MCF 10A (cell line): ENCODE measurements around the gene TAF8. TPM values are rescaled to one million over a fixed set of nuclear protein-coding genes. Genes with fewer than 3 reads are reported as not detected.

ENCODE experiments used
- BruUV-seq: library from RNA; stranded (reverse); fragments of 400-500 nt; replicated peaks from 2 replicates; lab custom pipeline; 2021; lab: Mats Ljungman, UMichigan
- CTCF ChIA-PET: fragments of 300-600 bp; sonication (Branson Sonifier 250); formaldehyde crosslinking; extraction: SDS; loops from one replicate; lab custom pipeline; 2021; ENCODE audit warnings: antibody characterized with exemption, inconsistent platforms; lab: Yijun Ruan, JAX
- POLR2A ChIA-PET: fragments of 300-600, 350-650 bp; sonication (Branson Sonifier 250); formaldehyde crosslinking; extraction: SDS; loops from one replicate; lab custom pipeline; 2020; ENCODE audit warnings: antibody characterized with exemption, inconsistent platforms; lab: Yijun Ruan, JAX
- DNase-seq: peaks from one replicate; pipeline ENCODE4 v3.0.0-alpha.2; 2018; ENCODE audit not compliant: unreplicated experiment
- H3K27ac Mint-ChIP-seq: one replicate; pipeline ENCODE4 v1.8.0; 2022; ENCODE audit warnings: mild to moderate bottlenecking, low read depth, mixed read lengths; ENCODE audit not compliant: unreplicated experiment
- H3K27me3 Mint-ChIP-seq: one replicate; pipeline ENCODE4 v1.8.0; 2022; ENCODE audit warnings: mixed read lengths; ENCODE audit not compliant: insufficient read depth, unreplicated experiment
- H3K36me3 Mint-ChIP-seq: one replicate; pipeline ENCODE4 v1.8.0; 2022; ENCODE audit warnings: mild to moderate bottlenecking, moderate library complexity, mixed read lengths; ENCODE audit not compliant: insufficient read depth, unreplicated experiment
- H3K4me1 Mint-ChIP-seq: one replicate; pipeline ENCODE4 v1.8.0; 2022; ENCODE audit warnings: mixed read lengths; ENCODE audit not compliant: insufficient read depth, unreplicated experiment
- H3K4me3 Mint-ChIP-seq: one replicate; pipeline ENCODE4 v1.8.0; 2022; ENCODE audit warnings: mild to moderate bottlenecking, moderate library complexity, mixed read lengths; ENCODE audit not compliant: unreplicated experiment
- H3K9me3 Mint-ChIP-seq: one replicate; pipeline ENCODE4 v1.8.0; 2022; ENCODE audit warnings: mixed read lengths; ENCODE audit not compliant: unreplicated experiment
- CTCF ChIP-seq: fragments of 200-600 bp; IDR thresholded peaks from one replicate; pipeline ENCODE4 v1.8.0; 2022; ENCODE audit warnings: antibody characterized with exemption, mild to moderate bottlenecking; ENCODE audit not compliant: unreplicated experiment
- intact Hi-C: fragments of 100-400 bp; cut with micrococcal nuclease; formaldehyde crosslinking; loops from 2 replicates; pipeline ENCODE4 v1.14.1; 2022
- total RNA-seq: library from RNA; stranded (reverse); gene quantifications from 2 replicates; pipeline ENCODE4 v1.2.3, GENCODE V29; 2022

The TAF8 gene
- total RNA-seq, 1 experiment from 2014 or later, result 23.8 TPM

DNA sequence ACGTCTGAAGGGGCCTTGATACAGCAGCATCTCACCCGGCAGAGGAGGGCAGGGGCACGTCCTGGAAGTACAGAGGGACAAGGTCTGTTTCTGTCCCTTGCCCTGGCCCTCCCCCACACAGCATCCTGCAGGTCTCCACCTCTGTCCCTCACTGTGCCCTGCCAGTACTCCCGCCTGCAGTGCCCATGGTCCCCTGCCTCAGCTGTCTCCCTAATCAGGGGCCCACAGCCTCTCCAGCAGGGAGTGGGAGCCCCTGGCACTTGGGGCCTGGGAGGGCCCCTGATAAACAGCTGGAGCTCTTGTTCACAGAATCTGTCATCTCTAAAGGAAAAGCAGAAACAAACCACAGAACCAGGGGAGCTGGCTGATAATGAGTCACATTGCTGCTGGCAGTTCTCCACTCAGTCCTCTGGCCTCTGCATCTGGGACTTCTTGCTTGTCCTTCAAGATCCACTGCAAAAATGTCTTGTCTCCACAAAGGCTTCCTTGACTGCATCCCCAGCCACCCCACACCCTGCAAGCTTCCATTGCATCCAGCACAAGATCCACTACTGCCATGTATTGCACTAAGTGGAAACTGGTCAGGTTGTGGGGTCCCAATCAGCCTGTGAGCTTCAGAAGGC, 33.2 kb upstream of the TAF8 start:
- no peak for TF ChIP-seq CTCF
- DNase-seq, result peak; percentile 54
- intact Hi-C loops, result no loop called here
- BruUV-seq, result no TSS peak
- POLR2A ChIA-PET, result no interaction called here
- peaks cover 57% of the 10 kb centered on the region for H3K36me3 Mint-ChIP-seq
- peaks cover 12% of the 10 kb centered on the region for H3K4me1 Mint-ChIP-seq
- H3K27ac Mint-ChIP-seq, result peak overlapping the region; percentile 66
- no peak overlapping the region for H3K4me3 Mint-ChIP-seq
- H3K27me3 Mint-ChIP-seq, result no peaks in the 10 kb centered on the region
- CTCF ChIA-PET, result interaction anchor here (2.0 kb wide), 1 partner anchor 27 kb away, joined by 7 read pairs; no protein-coding TSS in a partner anchor
- H3K9me3 Mint-ChIP-seq, result no peaks in the 10 kb centered on the region

GRCh38 chr6:42020967-42021366, 29.4 kb upstream of the TAF8 start:
- no TSS peak for BruUV-seq
- peaks cover 18% of the 10 kb centered on the region for H3K4me1 Mint-ChIP-seq

GRCh38 chr6:42021847-42022754, 28.2 kb upstream of the TAF8 start:
- intact Hi-C loops, result no loop called here
- no peak overlapping the region for H3K27ac Mint-ChIP-seq
- TF ChIP-seq CTCF, result no peak
- ChIA-PET POLR2A (interaction anchor here (1.0 kb wide), 1 partner anchor 28 kb away, joined by 4 read pairs; the partner anchor contains the start of gene TAF8), CTCF (interaction anchor here (1.0 to 1.3 kb wide), 2 partner anchors 10 to 22 kb away, joined by 3 read pairs; no protein-coding TSS in a partner anchor)
- H3K36me3 Mint-ChIP-seq, result peaks cover 50% of the 10 kb centered on the region
- H3K27me3 Mint-ChIP-seq, result no peaks in the 10 kb centered on the region
- no peaks in the 10 kb centered on the region for H3K9me3 Mint-ChIP-seq
- peaks cover 19% of the 10 kb centered on the region for H3K4me1 Mint-ChIP-seq
- no TSS peak for BruUV-seq
- no peak overlapping the region for H3K4me3 Mint-ChIP-seq
- DNase-seq, result no peak

More at GRCh38 chr6:42020967-42021366, 29.4 kb upstream of the TAF8 start:
- CTCF ChIA-PET, result interaction anchor here (0.7 to 1.3 kb wide), 4 partner anchors 9 to 418 kb away, joined by 3 read pairs; no protein-coding TSS in a partner anchor
- intact Hi-C loops, result no loop called here
- POLR2A ChIA-PET, result interaction anchor here (1.0 kb wide), 1 partner anchor 30 kb away, joined by 4 read pairs; the partner anchor contains the start of gene TAF8
- TF ChIP-seq CTCF, result no peak
- H3K4me3 Mint-ChIP-seq, result no peak overlapping the region
- H3K27ac Mint-ChIP-seq, result no peak overlapping the region
- H3K9me3 Mint-ChIP-seq, result no peaks in the 10 kb centered on the region
- no peak for DNase-seq
- peaks cover 50% of the 10 kb centered on the region for H3K36me3 Mint-ChIP-seq
- H3K27me3 Mint-ChIP-seq, result no peaks in the 10 kb centered on the region
